PC-3 (cell line): ENCODE data around the gene TRIM37. TPM values are rescaled to one million over a fixed set of nuclear protein-coding genes. Genes with fewer than 3 reads are reported as not detected.
A peak's percentile ranks its signal among the peaks of the same experiment; 100 is the strongest.

Experiments
- ATAC-seq: fragments of 200-7000 bp; cut with Tn5 transposase; 2 replicates; pipeline ENCODE4 v1.9.1; 2020; ENCODE audit warnings: mild to moderate bottlenecking, moderate library complexity
- BruUV-seq: library from RNA; stranded (reverse); fragments of 400-500 nt; replicated peaks from 2 replicates; lab custom pipeline; 2021; lab: Mats Ljungman, UMichigan
- CTCF ChIA-PET: fragments of 300-600 bp; sonication (Branson Sonifier 250); formaldehyde crosslinking; loops from one replicate; lab custom pipeline; 2022; ENCODE audit warnings: antibody characterized with exemption; lab: Charles Lee
- POLR2A ChIA-PET: fragments of 300-600 bp; sonication (Branson Sonifier 250); formaldehyde crosslinking; loops from one replicate; lab custom pipeline; 2022; ENCODE audit warnings: antibody characterized with exemption; ENCODE audit not compliant: unreplicated experiment; lab: Charles Lee
- DNase-seq: peaks from one replicate; pipeline ENCODE4 v3.0.0-alpha.2; 2015
- H2AFZ ChIP-seq: fragments of 300-600 bp; sonication (generic); 2 replicates; pipeline ENCODE4 v1.6.0; 2016; ENCODE audit warnings: antibody characterized with exemption, low read length
- H3F3A ChIP-seq: fragments of 300-600 bp; sonication (generic); one replicate; pipeline ENCODE4 v1.6.0; 2017; ENCODE audit warnings: antibody characterized with exemption, low read length, control low read depth, mild to moderate bottlenecking; ENCODE audit not compliant: unreplicated experiment
- H3K27ac ChIP-seq: fragments of 300-600 bp; sonication (generic); 2 replicates; pipeline ENCODE4 v1.5.1; 2016; ENCODE audit warnings: mild to moderate bottlenecking, low read length
- H3K27me3 ChIP-seq: fragments of 300-600 bp; sonication (generic); 2 replicates; pipeline ENCODE4 v1.6.1; 2016; ENCODE audit warnings: low read length, mixed read lengths
- H3K36me3 ChIP-seq: fragments of 300-600 bp; sonication (generic); 2 replicates; pipeline ENCODE4 v1.6.1; 2016; ENCODE audit warnings: low read depth, mixed run types, low read length, mixed read lengths
- H3K4me1 ChIP-seq: fragments of 300-600 bp; sonication (generic); 2 replicates; pipeline ENCODE4 v1.5.1; 2016; ENCODE audit warnings: low read length; ENCODE audit not compliant: insufficient read depth
- H3K4me2 ChIP-seq: fragments of 300-600 bp; sonication (generic); 2 replicates; pipeline ENCODE4 v1.6.0; 2016; ENCODE audit warnings: low read length
- H3K4me3 ChIP-seq: fragments of 300-600 bp; sonication (generic); 2 replicates; pipeline ENCODE4 v1.5.1; 2016; ENCODE audit warnings: mild to moderate bottlenecking, low read length, mixed read lengths
- H3K79me2 ChIP-seq: fragments of 300-600 bp; sonication (generic); 2 replicates; pipeline ENCODE4 v1.6.1; 2017; ENCODE audit warnings: low read length, mixed read lengths
- H3K9ac ChIP-seq: fragments of 300-600 bp; sonication (generic); 2 replicates; pipeline ENCODE4 v1.6.0; 2016; ENCODE audit warnings: mild to moderate bottlenecking, low read length
- H3K9me2 ChIP-seq: fragments of 300-600 bp; sonication (generic); replicated peaks from 2 replicates; pipeline ENCODE4 v1.6.1; 2016; ENCODE audit warnings: mixed run types, low read length, mixed read lengths
- H3K9me3 ChIP-seq: fragments of 300-600 bp; sonication (generic); 2 replicates; pipeline ENCODE4 v1.6.1; 2016; ENCODE audit warnings: low read length, mixed read lengths
- H4K20me1 ChIP-seq: fragments of 300-600 bp; sonication (generic); 2 replicates; pipeline ENCODE4 v1.6.1; 2016; ENCODE audit warnings: low read length, mixed read lengths
- EZH2 ChIP-seq: fragments of 300-600 bp; sonication (generic); IDR thresholded peaks from one replicate; pipeline ENCODE4 v1.6.1; 2017; ENCODE audit warnings: antibody characterized with exemption, mild to moderate bottlenecking, low read length; ENCODE audit not compliant: unreplicated experiment
- EZH2phosphoT487 ChIP-seq: fragments of 300-600 bp; sonication (generic); IDR thresholded peaks from 2 replicates; pipeline ENCODE4 v1.6.1; 2018; ENCODE audit warnings: mild to moderate bottlenecking, antibody characterized with exemption, low read length, borderline replicate concordance
- intact Hi-C: fragments of 100-400 bp; cut with micrococcal nuclease; formaldehyde crosslinking; loops from 2 replicates; pipeline ENCODE4 v1.9.0; 2023
- total RNA-seq: library from RNA; depleted of rRNA; stranded (reverse); fragments of >200 nt; gene quantifications from 2 replicates; pipeline ENCODE4 v1.2.3, GENCODE V29; 2014
- TF ChIP-seq, protein P1 (sequence below): fragments of 300-600 bp; sonication (generic); conservative IDR thresholded peaks from 2 replicates; pipeline ENCODE4 v1.5.1; 2017; ENCODE audit warnings: antibody characterized with exemption, low read depth, mild to moderate bottlenecking, low read length

Gene TRIM37
- total RNA-seq, 1 experiment from 2014 or later, result 35.1 TPM

DNA sequence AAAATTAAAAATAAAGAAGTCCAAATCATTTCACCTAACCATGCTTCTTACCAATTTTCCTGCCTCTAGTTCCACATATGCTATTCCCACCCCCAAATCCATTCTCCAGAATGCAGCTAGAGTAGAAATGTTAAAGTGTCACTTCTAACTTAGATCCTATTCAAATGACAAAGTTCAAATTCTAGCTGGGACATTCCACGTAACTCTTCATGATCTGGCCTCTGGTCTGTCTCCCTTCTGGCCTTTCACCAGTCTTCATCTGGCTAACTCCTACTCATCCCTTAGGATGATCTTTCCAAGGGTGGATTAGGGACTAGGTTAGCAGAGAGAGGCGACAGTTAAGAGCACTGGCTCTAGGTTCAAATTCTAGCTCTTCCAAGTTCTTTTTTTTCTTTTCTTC, 97.9 kb downstream of the TRIM37 start:
- no peak for ATAC-seq
- Histone ChIP-seq H3K4me1 (no peaks in the 10 kb centered on the region), H3K36me3 (peaks cover 21% of the 10 kb centered on the region), H3K27me3 (no peaks in the 10 kb centered on the region), H3K27ac (no peak overlapping the region), H2AFZ (no peak overlapping the region), H3K9me3 (no peaks in the 10 kb centered on the region), H3K79me2 (no peaks in the 10 kb centered on the region), H4K20me1 (0 out of 2 replicates have a peak, but pooled peaks cover 4% of the 10 kb centered on the region), H3F3A (no peaks in the 10 kb centered on the region), H3K9me2 (no peaks in the 10 kb centered on the region), H3K4me3 (no peak overlapping the region), H3K9ac (no peak overlapping the region), H3K4me2 (no peak overlapping the region)
- intact Hi-C loops, result no loop called here
- no peak for DNase-seq
- CTCF ChIA-PET, result interaction anchor here (0.6 kb wide), 1 partner anchor 419 kb away, joined by 5 read pairs; no protein-coding TSS in a partner anchor
- no TSS peak for BruUV-seq
- POLR2A ChIA-PET, result no interaction called here
- no peak for TF ChIP-seq EZH2
- TF ChIP-seq EZH2phosphoT487, result no peak
- TF ChIP-seq, protein P1, sequence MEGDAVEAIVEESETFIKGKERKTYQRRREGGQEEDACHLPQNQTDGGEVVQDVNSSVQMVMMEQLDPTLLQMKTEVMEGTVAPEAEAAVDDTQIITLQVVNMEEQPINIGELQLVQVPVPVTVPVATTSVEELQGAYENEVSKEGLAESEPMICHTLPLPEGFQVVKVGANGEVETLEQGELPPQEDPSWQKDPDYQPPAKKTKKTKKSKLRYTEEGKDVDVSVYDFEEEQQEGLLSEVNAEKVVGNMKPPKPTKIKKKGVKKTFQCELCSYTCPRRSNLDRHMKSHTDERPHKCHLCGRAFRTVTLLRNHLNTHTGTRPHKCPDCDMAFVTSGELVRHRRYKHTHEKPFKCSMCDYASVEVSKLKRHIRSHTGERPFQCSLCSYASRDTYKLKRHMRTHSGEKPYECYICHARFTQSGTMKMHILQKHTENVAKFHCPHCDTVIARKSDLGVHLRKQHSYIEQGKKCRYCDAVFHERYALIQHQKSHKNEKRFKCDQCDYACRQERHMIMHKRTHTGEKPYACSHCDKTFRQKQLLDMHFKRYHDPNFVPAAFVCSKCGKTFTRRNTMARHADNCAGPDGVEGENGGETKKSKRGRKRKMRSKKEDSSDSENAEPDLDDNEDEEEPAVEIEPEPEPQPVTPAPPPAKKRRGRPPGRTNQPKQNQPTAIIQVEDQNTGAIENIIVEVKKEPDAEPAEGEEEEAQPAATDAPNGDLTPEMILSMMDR, result no peak

DNA sequence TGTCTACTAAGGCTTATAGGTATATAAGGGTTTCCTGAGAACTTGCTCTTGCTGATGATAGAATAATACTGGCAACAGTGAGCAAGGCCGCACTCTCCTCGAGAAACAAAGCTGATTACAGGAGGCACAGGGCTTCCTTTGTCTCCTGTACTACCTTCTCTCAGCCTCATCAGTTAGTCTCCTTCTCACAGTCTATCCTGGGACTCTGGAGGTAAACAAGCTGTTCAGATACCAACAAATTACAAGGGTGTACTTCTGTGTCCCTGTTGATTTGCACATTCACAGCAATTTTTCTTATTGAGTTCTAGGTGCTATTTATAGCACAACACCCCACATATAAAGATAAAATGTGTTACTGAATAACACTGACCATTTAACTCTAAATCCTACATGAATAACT, 98.7 kb downstream of the TRIM37 start:
- POLR2A ChIA-PET, result no interaction called here
- Histone ChIP-seq H3F3A (no peaks in the 10 kb centered on the region), H3K36me3 (peaks cover 17% of the 10 kb centered on the region), H3K9me2 (no peaks in the 10 kb centered on the region), H3K4me3 (no peak overlapping the region), H3K4me2 (no peak overlapping the region), H2AFZ (no peak overlapping the region), H3K79me2 (no peaks in the 10 kb centered on the region), H3K9me3 (no peaks in the 10 kb centered on the region), H3K4me1 (no peaks in the 10 kb centered on the region), H4K20me1 (0 out of 2 replicates have a peak, but pooled peaks cover 4% of the 10 kb centered on the region), H3K9ac (no peak overlapping the region), H3K27ac (no peak overlapping the region), H3K27me3 (no peaks in the 10 kb centered on the region)
- DNase-seq, result no peak
- CTCF ChIA-PET, result no interaction called here
- no TSS peak for BruUV-seq
- no peak for ATAC-seq
- intact Hi-C loops, result no loop called here
- no peak for TF ChIP-seq EZH2

DNA sequence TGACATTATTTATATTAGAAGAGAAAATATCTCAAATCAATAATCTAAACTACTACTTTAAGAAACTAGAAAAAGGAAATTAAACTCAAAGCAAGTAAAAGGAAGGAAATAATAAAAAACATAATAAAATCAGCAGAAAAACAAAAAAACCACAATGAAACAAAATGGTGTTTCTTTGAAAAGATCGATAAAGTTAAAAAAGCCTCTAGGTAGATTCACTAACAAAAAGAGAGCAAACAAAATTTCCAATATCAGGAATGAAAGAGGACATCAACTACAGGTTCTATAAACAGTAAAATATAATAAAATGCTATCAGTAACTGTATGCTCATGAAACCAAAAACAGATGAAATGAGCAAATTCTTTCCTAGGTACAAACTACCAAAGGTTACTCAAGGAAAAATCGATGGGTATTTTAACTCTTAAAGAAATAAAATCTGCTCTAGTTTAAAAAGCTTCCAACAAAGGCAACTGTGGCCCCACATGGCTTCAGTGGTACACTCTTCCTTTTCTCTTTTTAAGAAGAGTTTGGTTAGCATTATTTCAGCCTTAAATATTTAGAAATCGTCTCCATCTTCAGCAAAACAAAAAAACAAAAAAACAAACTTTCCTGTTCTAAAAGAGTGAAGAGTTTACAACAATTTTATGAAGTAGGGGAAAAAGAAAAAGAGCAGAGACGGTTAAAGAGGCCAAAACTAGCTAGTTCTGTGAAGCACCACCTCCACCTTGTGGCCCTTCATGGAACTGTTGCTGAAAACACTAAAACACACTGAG, 102.2 kb downstream of the TRIM37 start:
- Histone ChIP-seq H3K9ac (no peak overlapping the region), H4K20me1 (no peaks in the 10 kb centered on the region), H3K4me2 (no peak overlapping the region), H3K9me2 (no peaks in the 10 kb centered on the region), H2AFZ (no peak overlapping the region), H3K27me3 (no peaks in the 10 kb centered on the region), H3K4me1 (0 out of 2 replicates have a peak, but pooled peaks cover 6% of the 10 kb centered on the region), H3K9me3 (no peaks in the 10 kb centered on the region), H3K36me3 (peaks cover 5% of the 10 kb centered on the region; the same call in 1 of the 2 replicates), H3F3A (no peaks in the 10 kb centered on the region), H3K27ac (no peak overlapping the region), H3K79me2 (no peaks in the 10 kb centered on the region), H3K4me3 (no peak overlapping the region)
- intact Hi-C loops, result loop anchor here (1.0 to 2.0 kb wide), 4 partner anchors 293 to 486 kb away; no protein-coding TSS in a partner anchor
- TF ChIP-seq EZH2phosphoT487 (no peak), EZH2 (no peak)
- TF ChIP-seq, protein P1, result peak; percentile 98
- BruUV-seq, result no TSS peak
- ChIA-PET POLR2A (interaction anchor here (0.6 kb wide), 1 partner anchor 373 kb away, joined by 9 read pairs; no protein-coding TSS in a partner anchor), CTCF (interaction anchor here (0.5 to 2.0 kb wide), 7 partner anchors 18 to 486 kb away, joined by 3 to 19 read pairs (median 4); no protein-coding TSS in a partner anchor)
- DNase-seq (peak; percentile 82), ATAC-seq (peak; percentile 70)
